AG04449 (cell line): Measurements from ENCODE around the gene COG5.
A peak's percentile ranks its signal among the peaks of the same experiment; 100 is the strongest.

Experiments
- CTCF ChIA-PET: fragments of 350-600 bp; formaldehyde crosslinking; extraction: SDS; loops from one replicate; lab custom pipeline; 2021; ENCODE audit warnings: antibody characterized with exemption; lab: Yijun Ruan, JAX
- POLR2A ChIA-PET: fragments of 400-600, 350-600 bp; formaldehyde crosslinking; extraction: SDS; loops from one replicate; lab custom pipeline; 2020; ENCODE audit warnings: antibody characterized with exemption, inconsistent platforms; lab: Yijun Ruan, JAX
- DNase-seq: peaks from one replicate; pipeline ENCODE4 v3.0.0-alpha.2; 2010; ENCODE audit warnings: low read depth, low spot score
- H3K4me3 ChIP-seq: 2 replicates; pipeline ENCODE4 v1.5.1; 2011; ENCODE audit warnings: low read depth, mild to moderate bottlenecking, control low read depth, low read length
- TF ChIP-seq, protein P1 (sequence below): IDR thresholded peaks from one replicate; pipeline ENCODE4 v1.5.1; 2011; ENCODE audit warnings: mild to moderate bottlenecking, moderate library complexity, low read length, control low read depth, inconsistent platforms; ENCODE audit not compliant: insufficient read depth; ENCODE audit errors: missing control alignments

COG5 gene

DNA sequence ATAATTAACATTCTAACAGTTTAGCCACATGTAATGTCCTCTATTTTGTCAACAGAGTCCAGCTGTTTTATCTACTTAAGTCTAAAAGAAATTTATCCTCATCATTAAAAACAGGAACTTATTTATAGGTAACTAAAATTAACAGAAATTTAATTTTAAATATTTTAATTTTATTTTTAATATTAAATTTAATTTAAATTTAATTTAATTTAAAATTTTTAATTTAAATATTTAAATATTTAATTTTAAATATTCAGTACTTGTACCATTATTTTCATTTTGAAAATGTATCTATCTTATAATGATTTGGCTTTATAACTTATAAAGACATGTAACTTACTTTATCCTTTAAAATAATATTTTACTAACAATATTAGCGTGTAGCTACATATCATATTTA is 94.9 kb downstream of the COG5 start:
- CTCF ChIA-PET: interaction anchor here (1.0 to 2.0 kb wide), 3 partner anchors 33 to 274 kb away, joined by 3 to 6 read pairs (median 4); no protein-coding TSS in a partner anchor
- TF ChIP-seq, protein P1, sequence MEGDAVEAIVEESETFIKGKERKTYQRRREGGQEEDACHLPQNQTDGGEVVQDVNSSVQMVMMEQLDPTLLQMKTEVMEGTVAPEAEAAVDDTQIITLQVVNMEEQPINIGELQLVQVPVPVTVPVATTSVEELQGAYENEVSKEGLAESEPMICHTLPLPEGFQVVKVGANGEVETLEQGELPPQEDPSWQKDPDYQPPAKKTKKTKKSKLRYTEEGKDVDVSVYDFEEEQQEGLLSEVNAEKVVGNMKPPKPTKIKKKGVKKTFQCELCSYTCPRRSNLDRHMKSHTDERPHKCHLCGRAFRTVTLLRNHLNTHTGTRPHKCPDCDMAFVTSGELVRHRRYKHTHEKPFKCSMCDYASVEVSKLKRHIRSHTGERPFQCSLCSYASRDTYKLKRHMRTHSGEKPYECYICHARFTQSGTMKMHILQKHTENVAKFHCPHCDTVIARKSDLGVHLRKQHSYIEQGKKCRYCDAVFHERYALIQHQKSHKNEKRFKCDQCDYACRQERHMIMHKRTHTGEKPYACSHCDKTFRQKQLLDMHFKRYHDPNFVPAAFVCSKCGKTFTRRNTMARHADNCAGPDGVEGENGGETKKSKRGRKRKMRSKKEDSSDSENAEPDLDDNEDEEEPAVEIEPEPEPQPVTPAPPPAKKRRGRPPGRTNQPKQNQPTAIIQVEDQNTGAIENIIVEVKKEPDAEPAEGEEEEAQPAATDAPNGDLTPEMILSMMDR: no peak
- POLR2A ChIA-PET: no interaction called here
- no peak for DNase-seq
- H3K4me3 ChIP-seq: no peak overlapping the region

DNA sequence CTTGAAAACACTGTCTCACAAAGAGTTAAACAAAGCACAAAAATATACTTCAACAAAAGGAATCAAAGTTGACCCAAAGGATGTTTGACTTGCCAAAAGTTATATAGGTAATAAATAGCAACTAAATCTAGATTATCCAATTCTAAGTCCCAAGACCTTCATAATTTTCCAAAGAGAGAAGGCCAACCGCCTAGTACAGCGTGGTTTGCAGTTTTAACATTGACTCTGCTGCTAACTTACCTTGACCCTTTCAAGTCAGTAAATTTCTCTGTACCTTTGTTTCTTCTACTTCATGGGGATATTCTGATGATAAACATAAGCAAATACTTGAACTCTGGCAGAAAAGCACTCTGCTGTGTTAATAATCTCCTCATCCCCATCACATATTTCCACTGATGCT is 95.7 kb downstream of the COG5 start:
- TF ChIP-seq, protein P1: no peak
- POLR2A ChIA-PET: no interaction called here
- no peak overlapping the region for H3K4me3 ChIP-seq
- DNase-seq: no peak
- CTCF ChIA-PET: interaction anchor here (1.1 to 2.0 kb wide), 3 partner anchors 8 to 407 kb away, joined by 3 to 6 read pairs (median 3); no protein-coding TSS in a partner anchor

DNA sequence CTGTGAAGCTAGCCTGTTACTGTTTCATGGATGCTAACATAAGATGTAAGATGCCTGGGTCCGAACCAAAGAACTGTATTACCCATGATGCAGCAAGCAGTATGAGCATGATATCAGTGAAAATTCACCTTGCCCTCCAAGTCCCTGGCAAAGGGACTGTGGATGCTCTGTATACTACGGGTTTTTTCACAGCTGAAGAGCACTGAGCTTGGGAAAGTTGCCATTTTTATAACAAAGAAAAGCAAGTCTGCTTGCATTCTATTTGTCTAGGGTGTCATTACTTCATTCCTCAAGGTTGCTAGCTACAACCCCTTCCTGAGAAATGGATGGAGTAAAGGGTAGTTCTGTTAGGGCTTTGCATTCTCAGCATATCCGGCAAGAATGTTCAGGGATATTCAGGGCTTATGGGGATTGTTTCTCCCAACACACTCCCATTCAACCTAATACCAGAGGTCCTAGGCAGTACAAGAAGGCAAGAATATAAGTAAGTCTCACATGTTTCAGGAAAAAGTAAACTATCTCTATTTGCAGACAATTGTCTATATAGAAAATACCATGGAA is 99.0 kb downstream of the COG5 start:
- no peak overlapping the region for H3K4me3 ChIP-seq
- POLR2A ChIA-PET: no interaction called here
- CTCF ChIA-PET: interaction anchor here (1.1 to 3.9 kb wide), 17 partner anchors 13 to 682 kb away, joined by 3 to 106 read pairs (median 11); partner anchors contain the start of genes CBLL1, COG5 and DUS4L
- TF ChIP-seq, protein P1: no peak
- no peak for DNase-seq

DNA sequence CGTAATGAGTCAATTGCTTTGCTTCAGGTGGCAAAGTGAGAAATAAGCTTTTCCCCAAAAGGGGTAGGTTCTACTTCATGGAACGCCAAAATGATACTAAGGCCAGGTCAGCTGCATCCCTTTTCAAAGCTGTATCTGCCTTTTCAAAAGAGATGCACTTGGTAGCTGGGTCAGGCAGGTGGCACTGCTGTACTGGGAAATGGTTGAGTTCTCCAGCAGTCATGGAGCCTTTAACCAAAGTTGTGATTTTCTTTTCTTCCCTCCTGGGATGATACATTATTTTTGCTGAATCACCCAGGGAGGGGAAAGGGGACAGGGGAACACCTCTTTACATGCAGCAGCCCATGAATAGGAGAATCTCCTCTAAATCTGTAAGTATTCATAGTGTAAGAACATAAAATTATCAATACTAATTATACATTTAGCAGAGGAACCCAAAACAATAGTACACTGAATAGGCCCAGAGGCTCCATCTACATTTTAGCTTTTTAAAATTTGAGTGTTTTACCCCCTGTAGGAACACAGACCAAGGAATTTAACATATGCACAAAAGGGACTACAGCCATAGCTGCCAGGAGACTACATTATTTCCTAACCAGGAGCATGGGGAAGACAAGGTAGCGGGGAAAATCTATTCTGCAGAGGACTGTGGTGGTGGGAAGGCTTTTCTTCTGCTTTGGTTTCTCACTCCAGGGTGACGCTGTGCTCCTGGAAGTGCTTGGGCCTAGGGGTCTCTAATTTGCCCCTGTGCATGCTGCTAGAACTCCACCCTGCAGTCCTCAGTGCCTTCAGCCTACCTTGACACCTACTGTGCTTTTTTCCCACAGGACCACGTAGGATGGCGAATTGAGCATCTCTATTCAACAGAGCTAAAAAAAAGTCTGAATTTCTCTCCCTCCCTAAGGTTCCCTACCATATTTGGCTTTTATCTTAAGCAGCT is 100.3 kb downstream of the COG5 start:
- TF ChIP-seq, protein P1: peak; percentile 79
- POLR2A ChIA-PET: no interaction called here
- no peak overlapping the region for H3K4me3 ChIP-seq
- DNase-seq: no peak
- CTCF ChIA-PET: interaction anchor here (0.7 to 3.9 kb wide), 35 partner anchors 9 to 683 kb away, joined by 3 to 106 read pairs (median 5); partner anchors contain the start of genes CBLL1, COG5 and DUS4L

DNA sequence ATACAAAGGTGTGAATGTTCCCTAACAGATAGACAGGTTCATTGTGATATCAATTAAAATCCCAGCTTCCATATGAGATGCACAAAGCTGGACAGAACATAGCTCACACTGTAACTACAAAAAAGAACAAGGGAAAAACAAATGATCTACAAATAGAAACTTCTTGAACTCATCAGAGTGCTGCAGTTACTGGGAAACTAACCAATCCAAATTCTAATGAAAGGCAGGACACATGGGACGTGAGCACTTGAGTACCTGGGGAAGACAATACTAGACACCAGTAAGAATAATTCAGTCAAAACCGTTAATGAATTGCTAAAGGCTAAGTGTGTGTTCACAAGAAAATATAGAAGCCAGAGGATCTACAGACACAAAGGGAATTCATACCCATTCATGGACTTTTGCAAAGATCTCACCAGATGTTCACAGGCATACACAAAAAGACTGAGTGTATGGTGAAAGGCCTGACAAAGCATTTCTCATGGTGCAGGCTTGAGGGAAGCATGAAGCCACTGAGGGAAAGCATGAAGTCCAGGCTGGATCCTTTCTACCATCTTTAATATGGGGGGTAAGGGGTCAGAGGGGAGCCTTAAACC is 101.7 kb downstream of the COG5 start:
- ChIA-PET POLR2A (no interaction called here), CTCF (interaction anchor here (0.8 to 3.9 kb wide), 3 partner anchors 31 to 264 kb away, joined by 3 to 106 read pairs (median 11); partner anchors contain the start of genes COG5 and DUS4L)
- H3K4me3 ChIP-seq: no peak overlapping the region
- no peak for DNase-seq
- TF ChIP-seq, protein P1: no peak
